B cell (primary cell): Measurements from ENCODE around the gene KCND1. TPM values are rescaled to one million over a fixed set of nuclear protein-coding genes. Genes with fewer than 3 reads are reported as not detected.

ENCODE experiments used
- ATAC-seq: fragments of 200-7000 bp; cut with Tn5 transposase; one replicate; pipeline ENCODE4 v1.10.0; 2021; ENCODE audit warnings: low read depth, mild to moderate bottlenecking, moderate number of reproducible peaks, moderate library complexity
- CTCF ChIA-PET: fragments of 350-600 bp; sonication (Branson Sonifier 250); formaldehyde crosslinking; loops from one replicate; lab custom pipeline; 2021; ENCODE audit warnings: antibody characterized with exemption, inconsistent platforms; lab: Charles Lee
- POLR2A ChIA-PET: fragments of 350-600 bp; sonication (Branson Sonifier 250); formaldehyde crosslinking; loops from one replicate; lab custom pipeline; 2021; ENCODE audit warnings: antibody characterized with exemption; lab: Charles Lee
- DNase-seq: peaks from one replicate; pipeline ENCODE4 v3.0.0; 2013
- H2AFZ ChIP-seq: 2 replicates; pipeline ENCODE4 v1.6.1; 2012; ENCODE audit warnings: mild to moderate bottlenecking, low read depth, low read length; ENCODE audit not compliant: insufficient read depth, poor library complexity, severe bottlenecking
- H3K27ac ChIP-seq, 2 donors: 1 replicate in 1 of 2; 2 replicates in 1 of 2; pipeline ENCODE4 v1.5.1; 2012 to 2013; ENCODE audit warnings: low read length in 2 of 2, mild to moderate bottlenecking in 2 of 2, moderate library complexity in 1 of 2
- H3K27me3 ChIP-seq, 4 experiments: fragments of 200-600 bp in 1 of 4; sonication (generic) in 1 of 4; replicated peaks in 1 of 4; 1 replicate in 2 of 4; 2 replicates in 2 of 4; pipeline versions ENCODE4 v1.6.1 to v1.7.0; 2013 to 2016; ENCODE audit warnings: low read length in 3 of 4, mild to moderate bottlenecking in 2 of 4, mixed read lengths in 1 of 4, moderate library complexity in 1 of 4; ENCODE audit not compliant: insufficient read depth in 4 of 4, control insufficient read depth in 3 of 4; ENCODE audit errors: control extremely low read depth in 1 of 4
- H3K36me3 ChIP-seq, 2 experiments: replicated peaks in 1 of 2; 1 replicate in 1 of 2; 2 replicates in 1 of 2; pipeline versions ENCODE4 v1.6.1 to v1.7.1; 2013; ENCODE audit warnings: low read length in 1 of 2; ENCODE audit not compliant: insufficient read depth in 2 of 2, control insufficient read depth in 1 of 2; ENCODE audit errors: control extremely low read depth in 1 of 2, extremely low read depth in 1 of 2
- H3K4me1 ChIP-seq, 2 donors: fragments of 200-600 bp in 1 of 2; sonication (generic) in 1 of 2; 1 replicate in 1 of 2; 2 replicates in 1 of 2; pipeline versions ENCODE4 v1.5.1 to v1.6.1; 2013 to 2017; ENCODE audit warnings: low read length in 2 of 2; ENCODE audit not compliant: control insufficient read depth in 2 of 2, insufficient read depth in 2 of 2
- H3K4me2 ChIP-seq: replicated peaks from 2 replicates; pipeline ENCODE3; 2012; ENCODE audit warnings: mild to moderate bottlenecking, low read depth, low read length; ENCODE audit not compliant: poor library complexity, severe bottlenecking
- H3K4me3 ChIP-seq, 5 experiments: fragments of 200-600 bp in 1 of 5; sonication (generic) in 1 of 5; 1 replicate in 3 of 5; 2 replicates in 2 of 5; pipeline versions ENCODE4 v1.5.1 to v1.7.0; 2011 to 2016; ENCODE audit warnings: low read length in 4 of 5, mild to moderate bottlenecking in 4 of 5, low read depth in 2 of 5, control low read depth in 1 of 5, moderate library complexity in 1 of 5; ENCODE audit not compliant: insufficient read depth in 1 of 5; ENCODE audit errors: control extremely low read depth in 1 of 5, extremely low read depth in 1 of 5
- H3K79me2 ChIP-seq: fragments of 200-600 bp; sonication (generic); one replicate; pipeline ENCODE4 v1.6.0; 2016; ENCODE audit warnings: low read length; ENCODE audit not compliant: control insufficient read depth, insufficient read depth
- H3K9ac ChIP-seq: fragments of 200-600 bp; sonication (generic); 2 replicates; pipeline ENCODE4 v1.6.1; 2017; ENCODE audit warnings: mild to moderate bottlenecking, low read length, moderate library complexity
- H3K9me3 ChIP-seq, 3 donors: one replicate each; pipeline versions ENCODE4 v1.6.1 to v1.7.1; 2013; ENCODE audit warnings: low read length in 2 of 3; ENCODE audit not compliant: control insufficient read depth in 2 of 3, insufficient read depth in 1 of 3; ENCODE audit errors: control extremely low read depth in 1 of 3
- H4K20me1 ChIP-seq: 2 replicates; pipeline ENCODE4 v1.6.0; 2012; ENCODE audit warnings: mild to moderate bottlenecking, low read length; ENCODE audit not compliant: insufficient read depth, control insufficient read depth, poor library complexity, severe bottlenecking
- H3K27ac Mint-ChIP-seq: one replicate; pipeline ENCODE4 v1.8.0; 2021; ENCODE audit warnings: mixed read lengths
- H3K27me3 Mint-ChIP-seq: one replicate; pipeline ENCODE4 v1.8.0; 2021; ENCODE audit warnings: mixed read lengths
- H3K4me1 Mint-ChIP-seq: one replicate; pipeline ENCODE4 v1.8.0; 2021; ENCODE audit warnings: mixed read lengths
- H3K4me3 Mint-ChIP-seq: one replicate; pipeline ENCODE4 v1.8.0; 2021; ENCODE audit warnings: mixed read lengths
- H3K9me3 Mint-ChIP-seq: one replicate; pipeline ENCODE4 v1.8.0; 2022; ENCODE audit warnings: mixed read lengths; ENCODE audit not compliant: insufficient read depth
- CTCF ChIP-seq: fragments of 200-600 bp; IDR thresholded peaks from one replicate; pipeline ENCODE4 v1.8.0; 2022; ENCODE audit warnings: antibody characterized with exemption, mild to moderate bottlenecking
- EZH2 ChIP-seq: IDR thresholded peaks from 2 replicates; pipeline ENCODE4 v1.6.1; 2012; ENCODE audit warnings: borderline replicate concordance, low read depth, mild to moderate bottlenecking, moderate library complexity, low read length; ENCODE audit not compliant: insufficient read depth, poor library complexity, severe bottlenecking
- WGBS: methylation state at CpG from one replicate; pipeline ENCODE4 v1.1.5; 2013; ENCODE audit warnings: missing lambda C conversion rate; ENCODE audit not compliant: insufficient coverage; 5-methylcytosine and 5-hydroxymethylcytosine counted together
- intact Hi-C: fragments of 100-400 bp; cut with micrococcal nuclease; formaldehyde crosslinking; loops from one replicate; pipeline ENCODE4 v1.10.0; 2022
- polyA plus RNA-seq: library from polyadenylated mRNA; depleted of rRNA; stranded (reverse); fragments of >200 nt; gene quantifications from 2 replicates; pipeline ENCODE4 v1.2.3, GENCODE V29; 2012
- total RNA-seq, 2 donors: library from RNA; stranded (reverse); fragments of 120-200 nt in 1 of 2; gene quantifications; 1 replicate in 1 of 2; 2 replicates in 1 of 2; pipeline versions ENCODE4 v1.2.3 to v1.2.4, GENCODE V29; 2013 to 2022

KCND1 gene
- total and polyA plus RNA-seq, 2 donors (not counting 1 experiment from before 2014, with no cell fraction given) = 2.2 to 2.3 TPM

GRCh38 chrX:48939524-48940228, 32.0 kb downstream of the KCND1 start:
- Mint-ChIP-seq H3K4me3 (peak overlapping the region; percentile 84), H3K9me3 (no peaks in the 10 kb centered on the region), H3K27me3 (no peaks in the 10 kb centered on the region), H3K27ac (peak overlapping the region; percentile 99), H3K4me1 (peaks cover 88% of the 10 kb centered on the region)
- Histone ChIP-seq H3K36me3 (peaks cover 0 to 20% of the 10 kb centered on the region in 2 experiments), H3K9me3 (no peaks in the 10 kb centered on the region), H3K4me3 (peak overlapping the region in 4 of 5 experiments; percentile 21 to 51 (median 26)), H3K9ac (peak overlapping the region; percentile 69), H3K4me1 (peaks cover 77 to 83% of the 10 kb centered on the region in 2 donors), H3K4me2 (peak overlapping the region; percentile 77), H2AFZ (no peak overlapping the region), H3K79me2 (peaks cover 60% of the 10 kb centered on the region), H3K27ac (peak overlapping the region; percentile 99), H3K27me3 (no peaks in the 10 kb centered on the region), H4K20me1 (no peaks in the 10 kb centered on the region)
- DNase-seq (peak; percentile 78), ATAC-seq (peak; percentile 19)
- intact Hi-C loops = loop anchor here (5.0 to 10.0 kb wide), 3 partner anchors 137 to 342 kb away; partner anchors contain the start of genes HDAC6 and WDR13
- TF ChIP-seq EZH2 (no peak), CTCF (no peak)
- WGBS = 0% methylated on average over 1 of the region's 3 CpGs
- POLR2A ChIA-PET = interaction anchor here (0.5 to 5.6 kb wide), 8 partner anchors 13 to 263 kb away, joined by 3 to 101 read pairs (median 4); partner anchors contain the start of genes OTUD5, PIM2, PQBP1 and SLC35A2
- CTCF ChIA-PET = interaction anchor here (0.7 to 3.4 kb wide), 7 partner anchors 13 to 292 kb away, joined by 3 to 18 read pairs (median 3); partner anchors contain the start of gene KCND1
